Fibroblast of lung (primary cell): Measurements from ENCODE around the gene LRMDA. TPM values are rescaled to one million over a fixed set of nuclear protein-coding genes. Genes with fewer than 3 reads are reported as not detected.

Experiments used
- DNase-seq, 2 donors: peaks; one replicate each; pipeline versions ENCODE4 v3.0.0 to v3.0.0-alpha.2; 2010; ENCODE audit warnings: low read depth in 2 of 2
- H2AFZ ChIP-seq: 2 replicates; pipeline ENCODE4 v1.5.1; 2012; ENCODE audit warnings: low read length, control low read depth, inconsistent platforms
- H3K27ac ChIP-seq: 2 replicates; pipeline ENCODE4 v1.5.1; 2011; ENCODE audit warnings: low read length, control low read depth; ENCODE audit not compliant: insufficient read depth
- H3K27me3 ChIP-seq: 2 replicates; pipeline ENCODE4 v1.5.1; 2011; ENCODE audit warnings: mild to moderate bottlenecking, low read length; ENCODE audit not compliant: control insufficient read depth, insufficient read depth
- H3K36me3 ChIP-seq: 2 replicates; pipeline ENCODE4 v1.5.1; 2011; ENCODE audit warnings: low read length; ENCODE audit not compliant: control insufficient read depth, insufficient read depth
- H3K4me1 ChIP-seq: 2 replicates; pipeline ENCODE4 v1.5.1; 2011; ENCODE audit warnings: low read length; ENCODE audit not compliant: control insufficient read depth, insufficient read depth; ENCODE audit errors: extremely low read depth
- H3K4me2 ChIP-seq: 2 replicates; pipeline ENCODE4 v1.5.1; 2011; ENCODE audit warnings: low read length, control low read depth; ENCODE audit not compliant: insufficient read depth; ENCODE audit errors: extremely low read depth
- H3K4me3 ChIP-seq, 4 experiments: fragments of 200-600 bp in 1 of 4; sonication (generic) in 1 of 4; replicated peaks in 1 of 4; 2 replicates each; pipeline ENCODE4 v1.5.1; 2011 to 2016; ENCODE audit warnings: low read length in 4 of 4, low read depth in 3 of 4, mild to moderate bottlenecking in 3 of 4, control low read depth in 2 of 4, inconsistent platforms in 1 of 4, mixed read lengths in 1 of 4; ENCODE audit not compliant: insufficient read depth in 1 of 4; ENCODE audit errors: control extremely low read depth in 1 of 4
- H3K79me2 ChIP-seq: 2 replicates; pipeline ENCODE4 v1.5.1; 2012; ENCODE audit warnings: mild to moderate bottlenecking, low read length, inconsistent platforms; ENCODE audit not compliant: control insufficient read depth, insufficient read depth
- H3K9ac ChIP-seq: 2 replicates; pipeline ENCODE4 v1.5.1; 2011; ENCODE audit warnings: mild to moderate bottlenecking, low read length, control low read depth; ENCODE audit not compliant: insufficient read depth
- H3K9me3 ChIP-seq: 2 replicates; pipeline ENCODE4 v1.5.1; 2012; ENCODE audit warnings: low read depth, low read length; ENCODE audit not compliant: control insufficient read depth, insufficient read depth
- H4K20me1 ChIP-seq: 2 replicates; pipeline ENCODE4 v1.5.1; 2011; ENCODE audit warnings: low read length; ENCODE audit not compliant: control insufficient read depth, insufficient read depth; ENCODE audit errors: extremely low read depth
- CTCF ChIP-seq, 2 donors: IDR thresholded peaks in 1 of 2; conservative IDR thresholded peaks in 1 of 2; 1 replicate in 1 of 2; 2 replicates in 1 of 2; pipeline ENCODE4 v1.5.1; 2011 to 2012; ENCODE audit warnings: low read length in 2 of 2, control low read depth in 1 of 2, inconsistent platforms in 1 of 2, low read depth in 1 of 2, mild to moderate bottlenecking in 1 of 2
- EZH2 ChIP-seq: IDR thresholded peaks from 2 replicates; pipeline ENCODE4 v1.5.1; 2012; ENCODE audit warnings: low read length, control low read depth, mild to moderate bottlenecking; ENCODE audit errors: missing control alignments
- polyA plus RNA-seq, 2 donors: library from polyadenylated mRNA; depleted of rRNA in 1 of 2; stranded (reverse) in 1 of 2; unstranded in 1 of 2; fragments of >200 nt; gene quantifications; 2 replicates each; pipeline ENCODE4 v1.2.1, GENCODE V29; 2011 to 2012; ENCODE audit warnings: missing spikeins in 1 of 2
- total RNA-seq: library from RNA; depleted of rRNA; stranded (reverse); fragments of >200 nt; gene quantifications from 2 replicates; pipeline ENCODE4 v1.2.1, GENCODE V29; 2014

The LRMDA gene
- total and polyA plus RNA-seq, 2 donors (not counting 1 experiment from before 2014, with no cell fraction given), result 1.7 to 2.0 TPM

- no peak for DNase-seq
- TF ChIP-seq EZH2 (no peak), CTCF (conservative IDR thresholded peaks at IDR 0.05 in 1 of 2, IDR thresholded peaks at IDR 0.05 in 1 of 2; ENCODE audit: low read depth in 1 of 2, low read length in 2 of 2) (no peak)
- H3K79me2 ChIP-seq, result no peaks in the 10 kb centered on the region
- no peak overlapping the region for H3K27ac ChIP-seq
- H2AFZ ChIP-seq, result no peak overlapping the region
- H3K4me3 ChIP-seq, result no peak overlapping the region
- no peak overlapping the region for H3K9ac ChIP-seq
- H3K9me3 ChIP-seq, result no peaks in the 10 kb centered on the region
- no peaks in the 10 kb centered on the region for H4K20me1 ChIP-seq
- H3K4me1 ChIP-seq, result no peaks in the 10 kb centered on the region
- no peak overlapping the region for H3K4me2 ChIP-seq
- H3K27me3 ChIP-seq, result peaks cover 3% of the 10 kb centered on the region
- H3K36me3 ChIP-seq, result no peaks in the 10 kb centered on the region
Observed at GRCh38 chr10:75883081-75884072, 452.0 kb downstream of the LRMDA start.

- H3K27ac ChIP-seq, result no peak overlapping the region
- TF ChIP-seq CTCF (conservative IDR thresholded peaks at IDR 0.05 in 1 of 2, IDR thresholded peaks at IDR 0.05 in 1 of 2; ENCODE audit: low read depth in 1 of 2, low read length in 2 of 2) (no peak), EZH2 (no peak)
- H3K4me3 ChIP-seq, result no peak overlapping the region
- no peaks in the 10 kb centered on the region for H3K9me3 ChIP-seq
- no peaks in the 10 kb centered on the region for H3K79me2 ChIP-seq
- H3K4me2 ChIP-seq, result no peak overlapping the region
- no peaks in the 10 kb centered on the region for H3K27me3 ChIP-seq
- no peak for DNase-seq
- H3K9ac ChIP-seq, result no peak overlapping the region
- H4K20me1 ChIP-seq, result no peaks in the 10 kb centered on the region
- H3K4me1 ChIP-seq, result no peaks in the 10 kb centered on the region
- no peaks in the 10 kb centered on the region for H3K36me3 ChIP-seq
- H2AFZ ChIP-seq, result no peak overlapping the region
Observed at GRCh38 chr10:75884808-75885207, 453.4 kb downstream of the LRMDA start.

GRCh38 chr10:75887369-75887768 lies 455.9 kb downstream of the LRMDA start:
- no peak overlapping the region for H3K4me3 ChIP-seq
- no peak for DNase-seq
- no peaks in the 10 kb centered on the region for H3K79me2 ChIP-seq
- no peaks in the 10 kb centered on the region for H3K36me3 ChIP-seq
- no peaks in the 10 kb centered on the region for H4K20me1 ChIP-seq
- no peaks in the 10 kb centered on the region for H3K27me3 ChIP-seq
- no peak for TF ChIP-seq CTCF (conservative IDR thresholded peaks at IDR 0.05 in 1 of 2, IDR thresholded peaks at IDR 0.05 in 1 of 2; ENCODE audit: low read depth in 1 of 2, low read length in 2 of 2)
- TF ChIP-seq EZH2, result no peak
- no peak overlapping the region for H3K9ac ChIP-seq
- H3K27ac ChIP-seq, result no peak overlapping the region
- no peak overlapping the region for H3K4me2 ChIP-seq
- no peaks in the 10 kb centered on the region for H3K4me1 ChIP-seq
- H3K9me3 ChIP-seq, result no peaks in the 10 kb centered on the region
- no peak overlapping the region for H2AFZ ChIP-seq
